CD8-positive, alpha-beta memory T cell (primary cell): ENCODE data around the gene MDGA2. TPM values are rescaled to one million over a fixed set of nuclear protein-coding genes. Genes with fewer than 3 reads are reported as not detected.
"Not testable (repeated sequence)": the region's sequence is repeated elsewhere in the genome, so short reads cannot be mapped to it uniquely, and the experiment has no call there.

Source experiments
- CTCF ChIA-PET: fragments of 350-600 bp; sonication (Branson Sonifier 250); formaldehyde crosslinking; loops from one replicate; lab custom pipeline; 2021; ENCODE audit warnings: antibody characterized with exemption; lab: Charles Lee
- POLR2A ChIA-PET: fragments of 350-600 bp; sonication (Branson Sonifier 250); formaldehyde crosslinking; loops from one replicate; lab custom pipeline; 2021; ENCODE audit warnings: antibody characterized with exemption; lab: Charles Lee
- DNase-seq, 5 donors: peaks; one replicate each; pipeline versions ENCODE4 v3.0.0 to v3.0.0-alpha.2; 2020 to 2022; ENCODE audit warnings: mixed read lengths in 1 of 5
- H3K27ac ChIP-seq: one replicate; pipeline ENCODE4 v1.7.0; 2013; ENCODE audit warnings: low read depth, mild to moderate bottlenecking, low read length, moderate library complexity
- H3K27me3 ChIP-seq: 2 replicates; pipeline ENCODE4 v1.7.0; 2013; ENCODE audit warnings: low read length, mild to moderate bottlenecking; ENCODE audit not compliant: insufficient read depth, poor library complexity, severe bottlenecking
- H3K36me3 ChIP-seq: 2 replicates; pipeline ENCODE4 v1.7.0; 2013; ENCODE audit warnings: mild to moderate bottlenecking, low read length, moderate library complexity; ENCODE audit not compliant: insufficient read depth
- H3K4me1 ChIP-seq: 2 replicates; pipeline ENCODE4 v1.7.0; 2013; ENCODE audit warnings: mild to moderate bottlenecking, low read length, moderate library complexity; ENCODE audit not compliant: insufficient read depth
- H3K4me3 ChIP-seq: 2 replicates; pipeline ENCODE4 v1.7.0; 2013; ENCODE audit warnings: mild to moderate bottlenecking, low read length
- H3K9me3 ChIP-seq: 2 replicates; pipeline ENCODE4 v1.7.0; 2013; ENCODE audit warnings: mild to moderate bottlenecking, low read length
- H3K27ac Mint-ChIP-seq, 8 donors: one replicate each; pipeline ENCODE4 v1.8.0; 2020 to 2021; ENCODE audit warnings: mixed read lengths in 8 of 8, mild to moderate bottlenecking in 6 of 8, inconsistent platforms in 3 of 8, moderate library complexity in 3 of 8
- H3K27me3 Mint-ChIP-seq, 2 donors: one replicate each; pipeline ENCODE4 v1.8.0; 2020 to 2021; ENCODE audit warnings: mixed read lengths in 2 of 2, mild to moderate bottlenecking in 1 of 2, moderate library complexity in 1 of 2
- H3K36me3 Mint-ChIP-seq, 3 donors: one replicate each; pipeline ENCODE4 v1.8.0; 2020 to 2021; ENCODE audit warnings: mixed read lengths in 3 of 3, inconsistent platforms in 1 of 3, mild to moderate bottlenecking in 1 of 3
- H3K4me1 Mint-ChIP-seq, 3 donors: one replicate each; pipeline ENCODE4 v1.8.0; 2020 to 2021; ENCODE audit warnings: mixed read lengths in 3 of 3, inconsistent platforms in 1 of 3, mild to moderate bottlenecking in 1 of 3
- H3K4me3 Mint-ChIP-seq, 7 donors: one replicate each; pipeline ENCODE4 v1.8.0; 2020 to 2021; ENCODE audit warnings: mixed read lengths in 7 of 7, mild to moderate bottlenecking in 6 of 7, moderate library complexity in 4 of 7, inconsistent platforms in 2 of 7
- H3K9me3 Mint-ChIP-seq, 5 donors: one replicate each; pipeline ENCODE4 v1.8.0; 2020 to 2022; ENCODE audit warnings: mixed read lengths in 5 of 5, mild to moderate bottlenecking in 3 of 5, moderate library complexity in 2 of 5, inconsistent platforms in 1 of 5
- polyA plus RNA-seq: library from polyadenylated mRNA; unstranded; fragments of 300-500 nt; fragmentation: Illumina TruSeq; gene quantifications from one replicate; pipeline ENCODE4 v1.2.3, GENCODE V29; 2021
- total RNA-seq, 2 experiments: library from RNA; stranded (reverse); gene quantifications; one replicate each; pipeline ENCODE4 v1.2.3, GENCODE V29; 2021

Gene MDGA2
- total and polyA plus RNA-seq, 3 experiments from 2014 or later: not detected

DNA sequence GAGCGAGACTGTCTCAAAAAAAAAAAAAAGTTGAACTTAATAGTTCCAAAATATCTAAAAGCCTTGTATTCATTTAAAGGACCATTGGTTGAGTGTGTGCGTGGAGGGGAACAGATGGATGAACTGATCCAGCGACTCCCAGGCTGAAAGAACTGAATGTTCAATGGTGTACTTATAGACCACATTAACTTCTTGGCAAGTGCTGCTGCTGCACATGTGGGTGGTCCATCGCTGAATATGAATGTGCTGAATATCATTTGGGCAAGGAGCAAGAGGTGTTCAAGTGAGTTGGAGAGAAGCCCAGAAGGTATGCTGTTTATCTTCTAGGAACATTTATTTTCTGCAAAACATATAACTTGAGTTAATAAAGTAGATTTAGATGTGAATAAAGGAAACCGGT, 734.8 kb downstream of the MDGA2 start:
- POLR2A ChIA-PET: no interaction called here
- no peak for DNase-seq
- H3K9me3 Mint-ChIP-seq: peaks cover 3 to 53% (median 12%) of the 10 kb centered on the region in 5 donors
- Histone ChIP-seq H3K27ac (no peak overlapping the region), H3K4me3 (no peak overlapping the region), H3K27me3 (no peaks in the 10 kb centered on the region), H3K9me3 (no peaks in the 10 kb centered on the region), H3K36me3 (no peaks in the 10 kb centered on the region), H3K4me1 (no peaks in the 10 kb centered on the region)
- no peaks in the 10 kb centered on the region for H3K36me3 Mint-ChIP-seq
- CTCF ChIA-PET: no interaction called here
- H3K27ac Mint-ChIP-seq: no peak overlapping the region
- no peak overlapping the region for H3K4me3 Mint-ChIP-seq
- no peaks in the 10 kb centered on the region for H3K27me3 Mint-ChIP-seq
- no peaks in the 10 kb centered on the region for H3K4me1 Mint-ChIP-seq

DNA sequence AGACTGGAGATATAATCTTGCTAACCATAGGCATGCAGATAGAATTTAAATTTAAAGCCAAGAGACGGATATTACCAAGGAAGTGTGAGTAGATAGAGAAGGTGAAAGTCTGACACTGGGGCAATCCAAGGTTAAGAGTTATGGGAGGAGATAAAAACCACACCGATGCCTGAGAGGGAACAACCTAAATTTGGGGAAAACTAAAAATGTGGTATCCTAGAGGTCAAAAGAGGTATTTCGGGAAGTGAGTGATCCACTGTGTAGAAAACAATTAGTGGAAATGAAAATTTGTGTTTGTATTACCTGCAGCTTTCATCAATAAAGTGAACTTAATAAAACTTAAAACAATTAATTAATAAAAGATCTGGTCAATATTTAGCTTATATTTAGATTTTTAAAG, 754.9 kb downstream of the MDGA2 start:
- Histone ChIP-seq H3K4me1 (no peaks in the 10 kb centered on the region), H3K36me3 (no peaks in the 10 kb centered on the region), H3K9me3 (no peaks in the 10 kb centered on the region), H3K27me3 (no peaks in the 10 kb centered on the region), H3K27ac (no peak overlapping the region), H3K4me3 (no peak overlapping the region)
- no peak for DNase-seq
- Mint-ChIP-seq H3K9me3 (peaks cover 5 to 47% (median 12%) of the 10 kb centered on the region in 5 donors), H3K27me3 (no peaks in the 10 kb centered on the region), H3K36me3 (no peaks in the 10 kb centered on the region), H3K4me1 (no peaks in the 10 kb centered on the region), H3K27ac (no peak overlapping the region), H3K4me3 (no peak overlapping the region)
- ChIA-PET POLR2A (no interaction called here), CTCF (no interaction called here)

DNA sequence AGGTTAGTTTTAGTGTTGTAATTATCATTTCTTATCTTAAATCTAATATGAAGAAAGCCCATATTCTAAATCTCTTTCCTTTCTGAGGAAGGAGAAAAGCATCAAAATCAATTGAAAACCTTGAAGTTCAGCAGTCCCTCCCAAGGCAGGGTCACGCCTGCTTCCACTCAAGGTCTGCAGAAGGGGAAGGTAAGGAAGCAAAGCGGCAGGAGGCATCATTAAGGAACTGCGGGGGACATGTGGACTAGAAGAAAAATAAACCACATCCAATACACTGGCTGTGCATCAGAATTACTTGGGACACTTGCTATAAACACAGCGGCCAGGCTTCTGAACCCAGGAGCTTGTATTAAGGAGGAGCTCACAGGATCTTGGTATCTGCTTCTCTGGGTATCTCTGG, 759.9 kb downstream of the MDGA2 start:
- H3K4me1 Mint-ChIP-seq, POLR2A ChIA-PET, H3K27ac Mint-ChIP-seq, H3K9me3 ChIP-seq, H3K27me3 ChIP-seq, H3K4me1 ChIP-seq, H3K36me3 ChIP-seq, H3K36me3 Mint-ChIP-seq, CTCF ChIA-PET, H3K27ac ChIP-seq, DNase-seq, H3K4me3 ChIP-seq, H3K4me3 Mint-ChIP-seq, H3K27me3 Mint-ChIP-seq: not testable (repeated sequence)
- peaks cover 4 to 53% (median 12%) of the 10 kb centered on the region in 5 donors for H3K9me3 Mint-ChIP-seq

DNA sequence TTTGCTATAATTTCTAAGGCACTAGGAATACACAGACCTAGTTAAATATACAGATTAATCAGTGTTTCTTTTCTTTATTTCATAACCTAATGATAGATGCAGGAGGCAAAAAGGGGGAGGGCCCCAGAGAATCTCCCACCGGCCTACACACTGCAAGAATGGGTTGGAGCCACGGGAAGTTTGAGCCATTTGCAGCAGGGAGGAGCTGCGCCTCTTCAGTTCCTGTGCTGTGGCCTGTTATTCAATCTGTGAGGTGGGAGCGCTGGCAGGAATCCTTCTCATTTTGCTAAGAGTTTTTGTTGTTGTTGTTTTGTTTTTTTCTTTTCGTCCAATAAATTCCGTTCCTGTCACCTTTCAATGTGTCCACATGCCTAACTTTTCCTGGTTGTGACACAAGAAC, 772.6 kb downstream of the MDGA2 start:
- Mint-ChIP-seq H3K27me3 (no peaks in the 10 kb centered on the region), H3K4me1 (no peaks in the 10 kb centered on the region), H3K4me3 (no peak overlapping the region), H3K27ac (no peak overlapping the region), H3K9me3 (peaks cover 0 to 33% (median 4%) of the 10 kb centered on the region in 5 donors), H3K36me3 (no peaks in the 10 kb centered on the region)
- Histone ChIP-seq H3K4me1 (no peaks in the 10 kb centered on the region), H3K36me3 (no peaks in the 10 kb centered on the region), H3K4me3 (no peak overlapping the region), H3K27me3 (no peaks in the 10 kb centered on the region), H3K9me3 (no peaks in the 10 kb centered on the region), H3K27ac (no peak overlapping the region)
- ChIA-PET CTCF (no interaction called here), POLR2A (no interaction called here)
- DNase-seq: no peak

DNA sequence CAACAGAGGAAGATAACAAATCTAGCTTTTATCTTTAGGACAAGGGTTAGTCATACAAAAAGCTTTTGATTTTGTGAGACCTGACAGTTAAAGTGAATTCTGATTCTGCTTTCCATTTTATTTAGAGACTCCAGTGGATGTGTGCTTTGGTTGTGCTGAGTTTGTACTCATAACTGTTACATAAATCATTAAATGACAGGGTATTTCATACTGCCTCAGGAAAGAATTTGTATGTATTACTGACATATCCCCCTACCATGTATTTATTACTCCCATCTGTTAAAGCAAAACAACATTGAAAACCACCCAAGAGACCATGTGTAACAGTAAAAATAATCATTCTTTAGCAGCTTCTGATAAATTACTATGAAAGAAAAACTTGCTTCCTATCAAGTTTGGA, 780.9 kb downstream of the MDGA2 start:
- H3K4me1 ChIP-seq: no peaks in the 10 kb centered on the region
- Mint-ChIP-seq H3K27ac (no peak overlapping the region), H3K36me3 (no peaks in the 10 kb centered on the region), H3K27me3 (no peaks in the 10 kb centered on the region), H3K4me3 (no peak overlapping the region), H3K9me3 (peaks cover 2 to 36% (median 11%) of the 10 kb centered on the region in 5 donors), H3K4me1 (no peaks in the 10 kb centered on the region)
- H3K27me3 ChIP-seq: no peaks in the 10 kb centered on the region
- no peak overlapping the region for H3K4me3 ChIP-seq
- H3K36me3 ChIP-seq: no peaks in the 10 kb centered on the region
- no peak for DNase-seq
- ChIA-PET POLR2A (no interaction called here), CTCF (no interaction called here)
- H3K27ac ChIP-seq: no peak overlapping the region
- H3K9me3 ChIP-seq: no peaks in the 10 kb centered on the region

DNA sequence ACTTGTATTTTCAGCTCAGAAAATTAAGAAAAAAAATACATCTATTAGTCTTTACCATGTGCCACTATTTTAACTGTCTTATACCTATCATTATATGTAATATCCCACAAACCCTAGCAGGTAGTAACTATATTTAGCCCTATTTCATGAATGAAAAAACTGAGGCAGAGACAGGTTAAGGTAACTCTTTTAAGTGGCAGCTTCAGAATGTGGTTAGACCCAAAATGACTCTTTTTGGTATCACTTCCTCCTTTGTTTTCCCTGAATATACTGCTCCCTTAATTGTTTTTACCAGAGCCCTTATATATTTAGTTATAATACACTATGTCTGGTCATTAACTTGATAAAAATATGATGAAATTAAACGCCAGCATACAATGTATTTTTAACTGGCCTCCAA, 788.3 kb downstream of the MDGA2 start:
- Histone ChIP-seq H3K36me3 (no peaks in the 10 kb centered on the region), H3K4me1 (no peaks in the 10 kb centered on the region), H3K9me3 (no peaks in the 10 kb centered on the region), H3K27ac (no peak overlapping the region), H3K27me3 (no peaks in the 10 kb centered on the region), H3K4me3 (no peak overlapping the region)
- H3K27me3 Mint-ChIP-seq: no peaks in the 10 kb centered on the region
- POLR2A ChIA-PET: no interaction called here
- no peaks in the 10 kb centered on the region for H3K36me3 Mint-ChIP-seq
- no peak overlapping the region for H3K4me3 Mint-ChIP-seq
- no peaks in the 10 kb centered on the region for H3K4me1 Mint-ChIP-seq
- CTCF ChIA-PET: no interaction called here
- no peak for DNase-seq
- peaks cover 2 to 22% (median 12%) of the 10 kb centered on the region in 5 donors for H3K9me3 Mint-ChIP-seq
- no peak overlapping the region for H3K27ac Mint-ChIP-seq

DNA sequence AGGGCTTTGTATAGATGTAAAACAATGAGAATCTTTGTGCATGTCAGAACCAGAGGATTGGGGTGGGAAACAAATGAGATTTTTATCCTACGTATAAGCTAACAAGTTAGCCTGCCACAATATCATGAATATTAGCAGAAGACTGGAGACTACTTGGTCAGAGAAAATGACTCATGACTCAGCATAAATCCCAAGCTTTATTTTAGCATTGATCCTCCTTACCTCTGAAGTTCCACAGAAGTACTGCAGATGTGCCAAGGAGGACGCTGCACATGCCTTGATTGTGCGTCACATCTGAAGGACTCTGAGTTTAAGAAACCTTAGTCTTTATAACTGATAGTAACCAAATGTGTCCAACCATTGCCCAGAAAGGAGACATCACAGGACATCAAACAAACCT, 789.8 kb downstream of the MDGA2 start:
- no peak overlapping the region for H3K27ac ChIP-seq
- no peak for DNase-seq
- no peaks in the 10 kb centered on the region for H3K27me3 ChIP-seq
- no peak overlapping the region for H3K4me3 Mint-ChIP-seq
- peaks cover 2 to 22% (median 11%) of the 10 kb centered on the region in 5 donors for H3K9me3 Mint-ChIP-seq
- no peak overlapping the region for H3K4me3 ChIP-seq
- H3K27ac Mint-ChIP-seq: no peak overlapping the region
- no peaks in the 10 kb centered on the region for H3K36me3 ChIP-seq
- H3K36me3 Mint-ChIP-seq: no peaks in the 10 kb centered on the region
- H3K9me3 ChIP-seq: no peaks in the 10 kb centered on the region
- no peaks in the 10 kb centered on the region for H3K4me1 ChIP-seq
- no peaks in the 10 kb centered on the region for H3K4me1 Mint-ChIP-seq
- H3K27me3 Mint-ChIP-seq: no peaks in the 10 kb centered on the region
- ChIA-PET CTCF (no interaction called here), POLR2A (no interaction called here)

DNA sequence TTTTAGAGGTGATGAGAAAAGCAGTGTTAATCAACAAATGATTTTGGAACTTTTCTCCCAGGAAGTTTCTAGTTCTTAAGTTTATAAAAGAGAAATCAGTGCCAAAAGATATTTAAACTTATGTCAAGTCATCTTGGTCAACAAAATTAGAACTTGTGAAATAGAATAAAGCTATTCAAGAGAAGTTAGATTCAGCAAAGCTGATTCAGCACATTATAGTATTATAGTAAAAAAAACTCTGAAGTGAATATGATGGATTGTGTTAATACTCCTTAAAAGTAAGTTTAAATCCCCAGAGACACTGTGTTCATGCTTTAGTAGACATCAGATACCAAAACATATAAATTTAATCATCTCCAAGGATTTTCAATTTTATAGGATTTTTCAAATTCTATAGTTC, 813.7 kb downstream of the MDGA2 start:
- Histone ChIP-seq H3K27me3 (no peaks in the 10 kb centered on the region), H3K36me3 (no peaks in the 10 kb centered on the region), H3K9me3 (no peaks in the 10 kb centered on the region), H3K27ac (no peak overlapping the region), H3K4me3 (no peak overlapping the region), H3K4me1 (no peaks in the 10 kb centered on the region)
- CTCF ChIA-PET: no interaction called here
- Mint-ChIP-seq H3K27me3 (no peaks in the 10 kb centered on the region), H3K27ac (no peak overlapping the region), H3K4me1 (no peaks in the 10 kb centered on the region), H3K9me3 (peaks cover 6 to 34% (median 12%) of the 10 kb centered on the region in 5 donors), H3K4me3 (no peak overlapping the region), H3K36me3 (no peaks in the 10 kb centered on the region)
- POLR2A ChIA-PET: no interaction called here
- no peak for DNase-seq
